ENCODE results near the gene CHP1. TPM values are rescaled to one million over a fixed set of nuclear protein-coding genes. Genes with fewer than 3 reads are reported as not detected.

CHP1 gene
- total and polyA plus RNA-seq, 2 of the 8 experiments (the other 6 are each of a cell fraction or from before 2014, with no cell fraction given) = 45.2 to 89.0 TPM

GRCh38 chr15:41262571-41262970, 31.5 kb downstream of the CHP1 start (continued):
- TF ChIP-seq SP4 (IDR thresholded peaks at IDR 0.05; ENCODE audit: low read length) (no peak), CREB1 (IDR thresholded peaks at IDR 0.05) (no peak), RAD21 (IDR thresholded peaks at IDR 0.05 in 1 of 2, conservative IDR thresholded peaks at IDR 0.05 in 1 of 2; ENCODE audit: low read depth in 2 of 2, low read length in 2 of 2) (no peak), NRF1 (IDR thresholded peaks at IDR 0.05; ENCODE audit: low read depth, low read length) (no peak)
